ENCODE data around the gene INCENP.

- TF ChIP-seq CTCF (IDR thresholded peaks at IDR 0.05) = peak; percentile 67 to 87 (median 86)
- no peak for TF ChIP-seq POLR2A (IDR thresholded peaks at IDR 0.05)
Observed at GRCh38 chr11:62108017-62108750, 15.6 kb upstream of the INCENP start.
